ENCODE results near the gene C1orf52. TPM values are rescaled to one million over a fixed set of nuclear protein-coding genes. Genes with fewer than 3 reads are reported as not detected.

Gene C1orf52
- 10 to 100 TPM in 2 of 3 donors, 1 to 10 TPM in 1; 8.3 to 18.8 (median 17.9) TPM for polyA plus RNA-seq

DNA sequence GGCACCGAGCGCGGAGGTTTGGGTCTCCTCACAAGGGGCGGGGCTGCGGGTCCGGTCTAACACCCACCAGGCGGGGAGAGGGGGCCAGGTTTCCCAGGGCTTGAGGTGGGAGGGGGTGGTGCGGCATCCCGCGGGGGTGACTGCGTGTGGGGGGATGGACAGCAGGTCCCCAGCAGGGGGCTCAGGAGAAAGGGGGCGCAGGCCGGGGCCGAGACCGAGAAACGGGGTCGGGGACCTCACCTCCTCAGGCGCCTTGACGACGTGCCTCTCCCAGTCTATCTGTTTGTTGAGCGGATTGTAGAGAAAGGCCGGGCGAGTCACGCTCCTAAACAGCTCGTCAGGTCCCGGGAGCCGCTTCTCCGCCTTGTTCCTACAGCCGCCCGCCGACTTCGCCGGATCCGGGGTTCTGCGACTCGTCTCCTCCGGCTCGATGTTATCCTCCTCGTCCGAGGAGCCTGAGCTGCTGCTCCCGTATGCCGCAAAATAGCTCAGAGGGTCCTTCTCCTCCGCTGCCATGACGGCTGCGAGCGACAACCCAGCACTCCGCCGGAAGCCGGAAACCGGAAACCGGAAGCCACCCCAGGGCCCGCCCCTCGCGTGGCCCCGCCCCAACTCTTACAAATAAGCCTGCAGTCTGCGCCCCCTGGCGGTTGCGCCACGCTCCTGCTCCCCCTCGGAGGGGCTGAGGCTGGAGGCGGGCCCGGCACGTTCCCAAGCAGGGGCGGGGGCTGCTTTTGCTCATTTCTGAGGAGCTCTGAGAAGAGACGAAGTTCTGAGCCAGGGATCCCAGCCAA lies at the start of gene C1orf52:
Gene C1orf52, minus strand, starts transcription at position 545 of the 794 bp plus-strand sequence. Its CDS starts 29 bp downstream, at position 516.
- 0 to 1% (median 0%) methylated on average over 64 to 65 of the region's 65 CpGs for WGBS, 3 donors
- no peak within 1 kb of the TSS for H3K27ac ChIP-seq (ENCODE audit: low read depth, low read length)

GRCh38 chr1:85308833-85309350 lies 49.4 kb upstream of the C1orf52 start:
- H3K27ac ChIP-seq (ENCODE audit: low read depth, low read length): no peak overlapping the region
- WGBS, 3 donors: 62 to 73% (median 72%) methylated on average over 4 of the region's 4 CpGs

GRCh38 chr1:85307987-85308832 lies 48.7 kb upstream of the C1orf52 start:
- 22 to 25% (median 23%) methylated on average over 27 of the region's 27 CpGs for WGBS, 3 donors
- no peak overlapping the region for H3K27ac ChIP-seq (ENCODE audit: low read depth, low read length)

DNA sequence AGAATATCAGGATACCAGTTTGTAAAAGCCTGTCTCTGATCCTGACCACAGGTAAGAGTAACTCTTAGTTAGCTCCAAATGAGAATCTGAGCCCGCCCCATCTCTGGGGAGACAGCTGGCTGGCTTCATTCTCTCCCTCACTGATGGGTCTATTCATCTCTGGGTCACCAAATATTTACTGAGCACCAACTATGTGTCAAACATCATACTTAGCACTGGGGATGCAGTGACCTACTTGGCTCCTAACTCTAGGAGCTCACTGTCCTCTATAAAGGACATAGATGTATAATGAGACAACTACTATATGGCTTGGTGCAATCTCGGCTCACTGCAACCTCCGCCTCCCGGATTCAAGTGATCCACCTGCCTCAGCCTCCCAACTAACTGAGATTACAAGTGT lies 46.8 kb upstream of the C1orf52 start:
- WGBS, 3 donors: 88 to 98% (median 92%) methylated on average over 4 of the region's 4 CpGs

DNA sequence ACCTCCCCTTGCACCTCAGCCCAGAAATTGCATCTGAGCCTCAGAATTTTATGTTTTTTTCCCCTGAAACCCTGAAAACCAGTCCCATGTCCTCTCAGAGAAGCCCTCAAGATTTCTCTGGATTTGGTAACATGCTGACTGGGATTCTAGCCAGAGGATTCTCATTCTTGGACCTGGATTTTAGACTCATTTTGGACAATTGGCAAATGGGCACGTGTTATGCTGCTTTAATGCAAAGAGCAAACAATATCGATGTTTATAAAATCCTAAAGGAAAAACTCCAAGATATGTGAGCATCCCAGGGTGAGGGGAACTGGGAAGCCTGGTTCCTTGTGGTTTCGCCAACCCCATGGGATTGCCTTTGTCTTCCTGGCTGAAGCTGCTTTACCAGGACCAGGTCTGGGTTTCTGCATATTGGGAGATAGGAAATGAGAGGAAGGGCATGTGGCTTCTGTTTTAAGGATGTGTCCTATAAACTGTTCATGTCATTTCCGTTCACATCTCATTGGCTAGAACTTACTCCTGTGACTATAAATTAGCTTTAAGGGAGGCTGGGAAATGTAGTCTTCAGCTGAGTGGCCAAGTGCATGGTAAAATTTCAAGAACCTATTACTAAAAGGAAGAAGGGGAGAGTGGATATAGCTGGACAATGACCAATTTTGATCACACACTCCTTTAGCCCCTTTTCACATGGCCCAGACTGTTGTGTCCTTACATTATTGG lies 44.1 kb upstream of the C1orf52 start:
- no peak overlapping the region for H3K27ac ChIP-seq (ENCODE audit: low read depth, low read length)
- 61 to 86% (median 61%) methylated on average over 4 of the region's 4 CpGs for WGBS, 3 donors

More for the DNA sequence above, 46.8 kb upstream of the C1orf52 start:
- no peak overlapping the region for H3K27ac ChIP-seq (ENCODE audit: low read depth, low read length)

GRCh38 chr1:85300140-85300539 lies 40.7 kb upstream of the C1orf52 start:
- 77 to 93% (median 83%) methylated on average over 3 of the region's 3 CpGs for WGBS, 3 donors

DNA sequence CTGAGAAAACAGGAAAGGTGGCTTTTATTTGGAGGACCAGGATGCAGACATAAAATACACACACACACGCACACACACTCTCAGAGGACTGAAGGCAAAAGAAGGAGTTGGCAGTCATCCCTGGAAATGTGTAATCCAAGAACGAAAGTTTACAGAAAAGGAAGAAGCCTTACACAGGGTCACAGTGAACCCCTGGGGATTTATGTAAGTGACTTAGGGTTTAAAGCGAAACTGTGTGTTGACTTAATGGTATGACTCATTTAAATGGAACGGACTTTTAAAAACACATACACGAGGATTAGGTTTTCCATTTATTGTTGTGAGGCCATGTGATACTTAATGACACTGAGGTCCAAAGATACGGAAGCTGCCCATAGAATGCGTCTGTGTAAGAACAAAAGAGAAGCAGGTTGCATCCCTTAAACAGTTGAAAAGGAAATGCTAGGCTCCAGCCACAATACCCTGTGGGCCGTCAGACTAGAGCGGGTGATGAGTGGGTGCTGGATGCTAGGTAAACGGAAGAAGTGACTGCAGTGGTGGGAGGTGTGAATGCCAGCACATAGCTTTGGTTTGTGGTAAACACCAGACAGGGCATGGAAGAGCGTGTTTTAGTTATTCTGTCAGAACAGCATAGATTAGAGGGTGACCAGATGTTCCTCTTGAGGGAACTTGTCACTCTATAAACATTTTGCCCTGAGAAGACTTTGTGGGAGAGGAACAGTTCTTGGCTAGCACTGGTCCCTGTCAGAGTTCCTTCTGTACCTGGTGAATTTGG lies 38.6 kb upstream of the C1orf52 start:
- WGBS, 3 donors: 31 to 54% (median 37%) methylated on average over 11 of the region's 11 CpGs
- no peak overlapping the region for H3K27ac ChIP-seq (ENCODE audit: low read depth, low read length)

More at GRCh38 chr1:85300140-85300539, 40.7 kb upstream of the C1orf52 start:
- H3K27ac ChIP-seq (ENCODE audit: low read depth, low read length): no peak overlapping the region

GRCh38 chr1:85297538-85297854 lies 38.0 kb upstream of the C1orf52 start:
- H3K27ac ChIP-seq (ENCODE audit: low read depth, low read length): no peak overlapping the region
- 5 to 48% (median 45%) methylated on average over 1 of the region's 1 CpG for WGBS, 3 donors

GRCh38 chr1:85296980-85297379 lies 37.5 kb upstream of the C1orf52 start:
- 60 to 72% (median 63%) methylated on average over 1 of the region's 1 CpG for WGBS, 3 donors
- no peak overlapping the region for H3K27ac ChIP-seq (ENCODE audit: low read depth, low read length)

DNA sequence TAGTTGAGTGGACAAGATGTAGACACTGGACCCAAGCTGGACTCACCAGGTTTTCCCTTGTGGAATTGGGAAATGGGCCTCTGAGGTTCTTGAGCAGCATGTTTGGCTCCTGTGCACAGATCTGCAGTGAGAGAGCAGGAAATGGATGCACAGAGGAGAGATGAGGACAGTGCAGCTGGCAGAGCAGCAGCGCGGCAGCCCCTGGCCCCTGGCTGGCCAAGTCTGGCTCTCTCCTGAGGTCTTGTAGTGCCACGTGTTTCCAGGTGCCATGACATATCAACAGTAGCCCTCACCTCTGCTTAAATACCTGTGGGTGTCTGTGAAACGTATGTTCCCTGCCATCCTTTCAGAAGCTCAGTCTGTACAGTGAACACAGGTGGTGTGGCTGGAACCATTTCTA lies 36.2 kb upstream of the C1orf52 start:
- whole genome bisulfite sequencing, 3 donors: 70 to 87% (median 78%) methylated on average over 4 of the region's 4 CpGs
- no peak overlapping the region for H3K27ac ChIP-seq (ENCODE audit: low read depth, low read length)

DNA sequence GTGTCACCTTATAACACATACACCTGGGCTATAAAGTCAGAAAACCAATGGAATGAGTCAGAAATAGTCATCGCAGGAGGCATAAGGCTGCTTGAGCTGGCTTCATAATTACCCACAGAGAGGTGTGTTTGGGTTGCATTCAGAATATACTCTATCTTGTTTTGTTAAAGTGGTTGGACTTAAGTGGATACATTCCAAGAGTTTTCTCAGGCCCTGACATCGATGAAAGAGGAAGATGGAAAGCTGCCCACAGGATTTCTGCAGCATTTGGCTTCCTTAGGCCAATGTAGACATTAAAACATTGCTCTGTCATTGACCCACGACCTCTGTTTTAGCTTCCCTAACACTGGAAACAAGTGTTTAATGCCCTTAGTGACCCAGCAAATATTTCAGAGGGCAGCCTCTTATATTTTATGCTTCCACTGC lies 35.6 kb upstream of the C1orf52 start:
- WGBS, 3 donors: 45 to 59% (median 48%) methylated on average over 3 of the region's 3 CpGs
- no peak overlapping the region for H3K27ac ChIP-seq (ENCODE audit: low read depth, low read length)

DNA sequence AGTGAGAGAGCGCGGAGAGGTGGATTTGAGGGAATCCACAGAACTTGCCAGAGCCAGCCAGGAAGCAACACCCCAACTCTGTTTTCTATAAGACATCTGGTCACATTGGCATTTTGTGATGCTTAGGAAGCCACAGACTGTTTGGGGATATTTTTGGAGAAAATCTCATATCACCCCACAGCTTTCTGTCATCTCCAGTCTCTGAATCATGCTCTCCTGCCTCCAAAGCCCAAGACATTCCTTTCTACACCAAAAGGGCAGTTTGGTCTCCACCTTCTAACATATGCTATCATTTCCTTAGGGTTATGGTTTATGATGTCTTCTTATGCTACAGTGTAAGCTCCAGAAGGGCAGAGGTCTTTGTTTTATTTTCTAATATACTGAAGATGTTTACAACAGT lies 31.4 kb upstream of the C1orf52 start:
- H3K27ac ChIP-seq (ENCODE audit: low read depth, low read length): no peak overlapping the region
- WGBS, 3 donors: 97 to 100% (median 100%) methylated on average over 2 of the region's 2 CpGs

GRCh38 chr1:85289848-85290335 lies 30.4 kb upstream of the C1orf52 start:
- H3K27ac ChIP-seq (ENCODE audit: low read depth, low read length): no peak overlapping the region
- 77 to 86% (median 80%) methylated on average over 4 of the region's 4 CpGs for WGBS, 3 donors

- no peak overlapping the region for H3K27ac ChIP-seq (ENCODE audit: low read depth, low read length)
- 87 to 96% (median 88%) methylated on average over 9 of the region's 9 CpGs for WGBS, 3 donors
Observed at GRCh38 chr1:85289207-85289847, 29.9 kb upstream of the C1orf52 start.

DNA sequence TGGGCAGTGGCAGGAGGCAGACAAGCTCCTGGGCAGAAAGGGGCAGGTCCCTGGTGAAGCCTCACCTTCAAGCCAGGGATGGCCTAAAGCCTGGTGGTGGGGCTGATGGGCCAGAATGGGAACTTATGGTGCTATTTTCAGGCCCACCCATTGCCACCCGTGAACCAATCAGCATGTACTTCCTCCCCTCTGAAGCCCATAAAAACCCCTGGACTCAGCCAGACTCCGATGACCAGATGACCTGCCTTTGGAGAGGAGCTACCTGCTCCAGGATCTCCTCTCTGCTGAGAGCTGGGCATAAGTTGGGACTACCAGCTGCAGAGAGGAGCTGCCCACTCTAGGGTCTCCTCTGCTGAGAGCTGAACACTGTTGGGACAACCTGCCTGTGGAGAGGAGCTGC lies 24.7 kb upstream of the C1orf52 start:
- no peak overlapping the region for H3K27ac ChIP-seq (ENCODE audit: low read depth, low read length)
- 92 to 94% (median 94%) methylated on average over 2 of the region's 2 CpGs for WGBS, 3 donors

GRCh38 chr1:85283475-85284199 lies 24.2 kb upstream of the C1orf52 start:
- 59 to 88% (median 86%) methylated on average over 11 of the region's 11 CpGs for whole genome bisulfite sequencing, 3 donors
- no peak overlapping the region for H3K27ac ChIP-seq (ENCODE audit: low read depth, low read length)

DNA sequence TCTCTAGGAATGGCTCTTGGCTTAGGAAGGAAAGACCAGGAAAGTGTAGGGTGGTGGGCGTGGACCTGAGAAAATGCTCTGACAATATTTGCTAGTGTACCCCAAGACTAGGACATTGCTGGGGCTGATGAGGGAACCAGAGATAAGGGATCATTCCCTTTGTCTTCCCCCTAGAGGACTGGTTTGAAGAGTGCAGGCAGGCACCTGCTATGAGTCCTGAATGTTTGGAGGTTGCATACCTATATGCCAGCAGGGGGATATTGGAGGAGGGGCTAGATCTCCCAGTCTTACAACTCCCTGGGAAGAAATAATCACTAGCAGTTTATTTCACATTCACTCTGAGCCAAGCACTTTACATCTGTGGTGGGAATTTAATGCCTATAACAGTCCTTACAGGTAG lies 23.0 kb upstream of the C1orf52 start:
- 88 to 96% (median 93%) methylated on average over 1 of the region's 1 CpG for WGBS, 3 donors

More for the DNA sequence above, 23.0 kb upstream of the C1orf52 start:
- no peak overlapping the region for H3K27ac ChIP-seq (ENCODE audit: low read depth, low read length)
